GM13977 (cell line): ENCODE results near the gene PLXDC1.
A peak's percentile ranks its signal among the peaks of the same experiment; 100 is the strongest.

Source experiments
- DNase-seq: peaks from one replicate; pipeline ENCODE4 v3.0.0; 2012; ENCODE audit warnings: low spot score
- CTCF ChIP-seq: IDR thresholded peaks from 2 replicates; pipeline ENCODE4 v1.5.1; 2012; ENCODE audit warnings: mild to moderate bottlenecking, control low read depth; ENCODE audit not compliant: insufficient read depth; ENCODE audit errors: extremely low read depth, missing control alignments
- in situ Hi-C: fragments of 300-500 bp; cut with MboI; formaldehyde crosslinking; loops from one replicate; pipeline ENCODE4 v1.12.0; 2022; ENCODE audit warnings: low sequenced_read_pairs, low pct_unique_long_range_greater_than_20kb, mixed read lengths, inconsistent platforms; ENCODE audit not compliant: unreplicated experiment

PLXDC1 gene

GRCh38 chr17:39151150-39151942, at the start of gene PLXDC1:
TSS of gene PLXDC1 (minus strand) at chr17:39151637. CDS start at chr17:39151437, 200 bp downstream.
- in situ Hi-C loops = loop anchor here (10.0 kb wide), 1 partner anchor 167 kb away; no protein-coding TSS in a partner anchor
- TF ChIP-seq CTCF = no peak
- peak; percentile 46 for DNase-seq

GRCh38 chr17:39200957-39201510, 49.6 kb upstream of the PLXDC1 start:
- no peak for TF ChIP-seq CTCF
- in situ Hi-C loops = no loop called here

GRCh38 chr17:39200070-39200879, 48.8 kb upstream of the PLXDC1 start, which contains the start of gene RPL19:
TSS of gene RPL19 (plus strand) at chr17:39200283. CDS start at chr17:39200345, 62 bp downstream.
- in situ Hi-C loops = no loop called here
- no peak for TF ChIP-seq CTCF
- peak; percentile 91 for DNase-seq

More at GRCh38 chr17:39200957-39201510, 49.6 kb upstream of the PLXDC1 start:
- DNase-seq = no peak

- TF ChIP-seq CTCF = no peak
- DNase-seq = peak; percentile 97
- in situ Hi-C loops = no loop called here
Measured at GRCh38 chr17:39199820-39200069, 48.3 kb upstream of the PLXDC1 start.

GRCh38 chr17:39198186-39198566, 46.7 kb upstream of the PLXDC1 start:
- DNase-seq = no peak
- no peak for TF ChIP-seq CTCF
- in situ Hi-C loops = no loop called here

- in situ Hi-C loops = no loop called here
Measured at GRCh38 chr17:39197380-39198185, 46.1 kb upstream of the PLXDC1 start, which contains the start of gene CACNB1. TSS of gene CACNB1 (minus strand) at chr17:39197669. CDS start at chr17:39197495, 174 bp downstream.

More at GRCh38 chr17:39197380-39198185, 46.1 kb upstream of the PLXDC1 start, which contains the start of gene CACNB1:
- DNase-seq = peak; percentile 92
- no peak for TF ChIP-seq CTCF
